SK-N-SH (cell line): ENCODE measurements around the gene ERLEC1. TPM values are rescaled to one million over a fixed set of nuclear protein-coding genes. Genes with fewer than 3 reads are reported as not detected.

ENCODE experiments used
- CTCF ChIA-PET: fragments of 300-600, 350-600 bp; formaldehyde crosslinking; extraction: SDS; loops from one replicate; lab custom pipeline; 2021; lab: Yijun Ruan, JAX
- POLR2A ChIA-PET: fragments of 350-600 bp; sonication (Branson Sonifier 250); formaldehyde crosslinking; extraction: SDS; loops from one replicate; lab custom pipeline; 2020; ENCODE audit warnings: antibody characterized with exemption, inconsistent platforms; lab: Yijun Ruan, JAX
- DNase-seq: peaks from one replicate; pipeline ENCODE4 v3.0.0; 2012
- H2AFZ ChIP-seq: fragments of 200-600 bp; sonication (generic); 2 replicates; pipeline ENCODE4 v1.8.1; 2016; ENCODE audit warnings: antibody characterized with exemption, mild to moderate bottlenecking, low read depth
- H3F3A ChIP-seq: fragments of 200-600 bp; sonication (generic); replicated peaks from 2 replicates; pipeline ENCODE3; 2016; ENCODE audit warnings: antibody characterized with exemption, mild to moderate bottlenecking; ENCODE audit not compliant: insufficient read depth
- H3K27ac ChIP-seq, 2 experiments: fragments of 200-500 bp in 1 of 2; fragments of 200-600 bp in 1 of 2; sonication (Bioruptor generic) in 1 of 2; sonication (generic), shearing (Covaris generic) in 1 of 2; 2 replicates each; pipeline versions ENCODE4 v1.5.1 to v1.6.1; 2014 to 2016; ENCODE audit warnings: low read depth in 2 of 2, inconsistent platforms in 1 of 2, low read length in 1 of 2, mild to moderate bottlenecking in 1 of 2, mixed read lengths in 1 of 2
- H3K27me3 ChIP-seq: fragments of 200-600 bp; sonication (generic), shearing (Covaris generic); 2 replicates; pipeline ENCODE4 v1.6.1; 2016; ENCODE audit warnings: mixed run types; ENCODE audit not compliant: insufficient read depth
- H3K36me3 ChIP-seq, 2 experiments: fragments of 200-500 bp in 1 of 2; fragments of 200-600 bp in 1 of 2; sonication (Bioruptor generic) in 1 of 2; sonication (generic) in 1 of 2; replicated peaks in 1 of 2; 2 replicates each; pipeline versions ENCODE3 to v1.5.1; 2014 to 2016; ENCODE audit warnings: low read length in 1 of 2, mild to moderate bottlenecking in 1 of 2; ENCODE audit not compliant: insufficient read depth in 2 of 2, control insufficient read depth in 1 of 2
- H3K4me1 ChIP-seq, 2 experiments: fragments of 200-500 bp in 1 of 2; fragments of 200-600 bp in 1 of 2; sonication (Bioruptor generic) in 1 of 2; sonication (generic), shearing (Covaris generic) in 1 of 2; 2 replicates each; pipeline versions ENCODE4 v1.5.1 to v1.6.1; 2014 to 2016; ENCODE audit warnings: low read depth in 1 of 2, low read length in 1 of 2, mixed run types in 1 of 2; ENCODE audit not compliant: insufficient read depth in 2 of 2, control insufficient read depth in 1 of 2
- H3K4me2 ChIP-seq: fragments of 200-600 bp; sonication (generic), shearing (Covaris generic); 2 replicates; pipeline ENCODE4 v1.6.1; 2017; ENCODE audit warnings: mixed run types
- H3K4me3 ChIP-seq, 2 experiments: fragments of 200-500 bp in 1 of 2; fragments of 200-600 bp in 1 of 2; sonication (Bioruptor generic) in 1 of 2; sonication (generic), shearing (Covaris generic) in 1 of 2; 2 replicates each; pipeline versions ENCODE4 v1.5.1 to v1.8.1; 2014 to 2016; ENCODE audit warnings: low read depth in 2 of 2, inconsistent platforms in 1 of 2, low read length in 1 of 2, mild to moderate bottlenecking in 1 of 2, mixed read lengths in 1 of 2, moderate library complexity in 1 of 2
- H3K79me2 ChIP-seq: fragments of 200-600 bp; sonication (generic); 2 replicates; pipeline ENCODE4 v1.8.1; 2017; ENCODE audit warnings: mild to moderate bottlenecking; ENCODE audit not compliant: insufficient read depth
- H3K9ac ChIP-seq: fragments of 200-600 bp; sonication (generic); 2 replicates; pipeline ENCODE4 v1.6.1; 2017; ENCODE audit warnings: mixed run types
- H3K9me2 ChIP-seq: fragments of 200-600 bp; sonication (generic); 2 replicates; pipeline ENCODE4 v1.6.1; 2017; ENCODE audit warnings: mixed run types
- H3K9me3 ChIP-seq: fragments of 200-600 bp; sonication (generic); 2 replicates; pipeline ENCODE4 v1.6.1; 2017; ENCODE audit warnings: mixed run types, mild to moderate bottlenecking, moderate library complexity
- H4K20me1 ChIP-seq: fragments of 200-600 bp; sonication (generic); 2 replicates; pipeline ENCODE4 v1.6.1; 2017; ENCODE audit warnings: mild to moderate bottlenecking, mixed run types; ENCODE audit not compliant: insufficient read depth
- CHD2 ChIP-seq: fragments of 150-350 bp; IDR thresholded peaks from 2 replicates; pipeline ENCODE4 v1.6.1; 2018; ENCODE audit warnings: low read length; ENCODE audit not compliant: partially characterized antibody
- FOSL2 ChIP-seq: IDR thresholded peaks from 2 replicates; pipeline ENCODE4 v1.4.0; 2012; ENCODE audit warnings: low read depth, mild to moderate bottlenecking, moderate library complexity, borderline replicate concordance
- MEF2A ChIP-seq: IDR thresholded peaks from 2 replicates; pipeline ENCODE4 v1.4.0; 2012; ENCODE audit warnings: low read depth, borderline replicate concordance
- NFIC ChIP-seq: IDR thresholded peaks from 2 replicates; pipeline ENCODE4 v1.4.0; 2012; ENCODE audit warnings: borderline replicate concordance
- RCOR1 ChIP-seq: fragments of 150-350 bp; IDR thresholded peaks from 2 replicates; pipeline ENCODE4 v1.6.1; 2017; ENCODE audit warnings: antibody characterized with exemption, low read length
- RFX5 ChIP-seq: IDR thresholded peaks from 2 replicates; pipeline ENCODE4 v1.6.1; 2012; ENCODE audit warnings: mild to moderate bottlenecking, improper control_type of control experiment, low read length
- SIN3A ChIP-seq: IDR thresholded peaks from 2 replicates; pipeline ENCODE4 v1.6.1; 2012; ENCODE audit warnings: low read depth, mild to moderate bottlenecking, low read length, moderate library complexity, borderline replicate concordance
- TAF1 ChIP-seq: IDR thresholded peaks from 2 replicates; pipeline ENCODE4 v1.6.1; 2012; ENCODE audit warnings: low read depth, mild to moderate bottlenecking, low read length, moderate library complexity, borderline replicate concordance
- TCF12 ChIP-seq: IDR thresholded peaks from 2 replicates; pipeline ENCODE4 v1.4.0; 2012
- YY1 ChIP-seq: IDR thresholded peaks from 2 replicates; pipeline ENCODE4 v1.4.0; 2012; ENCODE audit warnings: low read depth, mild to moderate bottlenecking
- WGBS: methylation state at CpG from one replicate; pipeline ENCODE4 v1.1.6; 2017; ENCODE audit warnings: low lambda C conversion rate; 5-methylcytosine and 5-hydroxymethylcytosine counted together
- polyA plus RNA-seq, 3 experiments: library from polyadenylated mRNA; depleted of rRNA; stranded (reverse); fragments of >200 nt; gene quantifications; 2 replicates each; pipeline ENCODE4 v1.2.3, GENCODE V29; 2012
- TF ChIP-seq, protein P1 (sequence below): IDR thresholded peaks from 2 replicates; pipeline ENCODE4 v1.4.0; 2012; ENCODE audit warnings: low read depth, borderline replicate concordance
- TF ChIP-seq, protein P2 (sequence below): IDR thresholded peaks from 2 replicates; pipeline ENCODE4; 2012
- TF ChIP-seq, protein P3 (sequence below): IDR thresholded peaks from 2 replicates; pipeline ENCODE4 v1.6.1; 2012; ENCODE audit warnings: mild to moderate bottlenecking, low read depth, low read length, moderate library complexity

The ERLEC1 gene
- polyA plus RNA-seq, 1 of the 3 experiments (the other 2 are of a cell fraction): 61.7 TPM

DNA sequence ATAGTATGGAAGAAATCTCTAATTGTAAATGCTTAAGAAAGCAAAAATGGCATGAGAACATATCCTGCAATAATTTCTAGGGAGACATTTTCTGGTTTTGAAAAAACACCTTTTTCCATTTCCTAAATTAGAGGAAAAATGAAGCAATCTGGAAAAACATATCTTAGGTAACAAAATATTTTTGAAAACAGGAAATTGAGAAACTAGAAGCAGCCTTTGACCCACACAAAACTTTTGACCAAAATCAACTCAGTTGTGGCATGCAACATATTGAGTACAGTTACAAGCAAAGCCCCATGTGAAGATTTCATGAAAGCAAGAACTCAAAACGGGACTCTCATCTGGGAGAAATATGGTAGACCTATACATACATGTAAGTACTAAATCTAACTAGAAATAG, 47.8 kb upstream of the ERLEC1 start:
- no peak overlapping the region for H2AFZ ChIP-seq
- TF ChIP-seq FOSL2 (no peak), YY1 (no peak), TAF1 (no peak), RCOR1 (no peak), CHD2 (no peak), NFIC (no peak), TCF12 (no peak), SIN3A (no peak), MEF2A (no peak), RFX5 (no peak)
- TF ChIP-seq, protein P1, sequence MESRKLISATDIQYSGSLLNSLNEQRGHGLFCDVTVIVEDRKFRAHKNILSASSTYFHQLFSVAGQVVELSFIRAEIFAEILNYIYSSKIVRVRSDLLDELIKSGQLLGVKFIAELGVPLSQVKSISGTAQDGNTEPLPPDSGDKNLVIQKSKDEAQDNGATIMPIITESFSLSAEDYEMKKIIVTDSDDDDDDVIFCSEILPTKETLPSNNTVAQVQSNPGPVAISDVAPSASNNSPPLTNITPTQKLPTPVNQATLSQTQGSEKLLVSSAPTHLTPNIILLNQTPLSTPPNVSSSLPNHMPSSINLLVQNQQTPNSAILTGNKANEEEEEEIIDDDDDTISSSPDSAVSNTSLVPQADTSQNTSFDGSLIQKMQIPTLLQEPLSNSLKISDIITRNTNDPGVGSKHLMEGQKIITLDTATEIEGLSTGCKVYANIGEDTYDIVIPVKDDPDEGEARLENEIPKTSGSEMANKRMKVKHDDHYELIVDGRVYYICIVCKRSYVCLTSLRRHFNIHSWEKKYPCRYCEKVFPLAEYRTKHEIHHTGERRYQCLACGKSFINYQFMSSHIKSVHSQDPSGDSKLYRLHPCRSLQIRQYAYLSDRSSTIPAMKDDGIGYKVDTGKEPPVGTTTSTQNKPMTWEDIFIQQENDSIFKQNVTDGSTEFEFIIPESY: no peak
- TF ChIP-seq, protein P2, sequence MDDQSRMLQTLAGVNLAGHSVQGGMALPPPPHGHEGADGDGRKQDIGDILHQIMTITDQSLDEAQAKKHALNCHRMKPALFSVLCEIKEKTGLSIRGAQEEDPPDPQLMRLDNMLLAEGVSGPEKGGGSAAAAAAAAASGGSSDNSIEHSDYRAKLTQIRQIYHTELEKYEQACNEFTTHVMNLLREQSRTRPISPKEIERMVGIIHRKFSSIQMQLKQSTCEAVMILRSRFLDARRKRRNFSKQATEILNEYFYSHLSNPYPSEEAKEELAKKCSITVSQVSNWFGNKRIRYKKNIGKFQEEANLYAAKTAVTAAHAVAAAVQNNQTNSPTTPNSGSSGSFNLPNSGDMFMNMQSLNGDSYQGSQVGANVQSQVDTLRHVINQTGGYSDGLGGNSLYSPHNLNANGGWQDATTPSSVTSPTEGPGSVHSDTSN: no peak
- TF ChIP-seq, protein P3, sequence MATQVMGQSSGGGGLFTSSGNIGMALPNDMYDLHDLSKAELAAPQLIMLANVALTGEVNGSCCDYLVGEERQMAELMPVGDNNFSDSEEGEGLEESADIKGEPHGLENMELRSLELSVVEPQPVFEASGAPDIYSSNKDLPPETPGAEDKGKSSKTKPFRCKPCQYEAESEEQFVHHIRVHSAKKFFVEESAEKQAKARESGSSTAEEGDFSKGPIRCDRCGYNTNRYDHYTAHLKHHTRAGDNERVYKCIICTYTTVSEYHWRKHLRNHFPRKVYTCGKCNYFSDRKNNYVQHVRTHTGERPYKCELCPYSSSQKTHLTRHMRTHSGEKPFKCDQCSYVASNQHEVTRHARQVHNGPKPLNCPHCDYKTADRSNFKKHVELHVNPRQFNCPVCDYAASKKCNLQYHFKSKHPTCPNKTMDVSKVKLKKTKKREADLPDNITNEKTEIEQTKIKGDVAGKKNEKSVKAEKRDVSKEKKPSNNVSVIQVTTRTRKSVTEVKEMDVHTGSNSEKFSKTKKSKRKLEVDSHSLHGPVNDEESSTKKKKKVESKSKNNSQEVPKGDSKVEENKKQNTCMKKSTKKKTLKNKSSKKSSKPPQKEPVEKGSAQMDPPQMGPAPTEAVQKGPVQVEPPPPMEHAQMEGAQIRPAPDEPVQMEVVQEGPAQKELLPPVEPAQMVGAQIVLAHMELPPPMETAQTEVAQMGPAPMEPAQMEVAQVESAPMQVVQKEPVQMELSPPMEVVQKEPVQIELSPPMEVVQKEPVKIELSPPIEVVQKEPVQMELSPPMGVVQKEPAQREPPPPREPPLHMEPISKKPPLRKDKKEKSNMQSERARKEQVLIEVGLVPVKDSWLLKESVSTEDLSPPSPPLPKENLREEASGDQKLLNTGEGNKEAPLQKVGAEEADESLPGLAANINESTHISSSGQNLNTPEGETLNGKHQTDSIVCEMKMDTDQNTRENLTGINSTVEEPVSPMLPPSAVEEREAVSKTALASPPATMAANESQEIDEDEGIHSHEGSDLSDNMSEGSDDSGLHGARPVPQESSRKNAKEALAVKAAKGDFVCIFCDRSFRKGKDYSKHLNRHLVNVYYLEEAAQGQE: no peak
- H3K36me3 ChIP-seq: peaks cover 12 to 14% of the 10 kb centered on the region in 2 experiments
- DNase-seq: no peak
- no peaks in the 10 kb centered on the region for H3K27me3 ChIP-seq
- no peaks in the 10 kb centered on the region for H3K4me1 ChIP-seq
- no peaks in the 10 kb centered on the region for H3F3A ChIP-seq
- H3K9ac ChIP-seq: no peak overlapping the region
- no peaks in the 10 kb centered on the region for H4K20me1 ChIP-seq
- 85% methylated on average over 1 of the region's 1 CpG for WGBS
- POLR2A ChIA-PET: no interaction called here
- H3K79me2 ChIP-seq: peaks cover 11% of the 10 kb centered on the region
- CTCF ChIA-PET: interaction anchor here (0.8 to 1.9 kb wide), 5 partner anchors 9 to 965 kb away, joined by 3 to 6 read pairs (median 4); no protein-coding TSS in a partner anchor
- no peaks in the 10 kb centered on the region for H3K9me3 ChIP-seq
- no peak overlapping the region for H3K27ac ChIP-seq
- H3K9me2 ChIP-seq: no peaks in the 10 kb centered on the region
- H3K4me2 ChIP-seq: no peak overlapping the region
- H3K4me3 ChIP-seq: no peak overlapping the region
